Inflammatory macrophage (primary cell): ENCODE results near the gene UGT8.
"Not testable (repeated sequence)": the region's sequence is repeated elsewhere in the genome, so short reads cannot be mapped to it uniquely, and the experiment has no call there.

Experiments
- DNase-seq, 2 donors: peaks; one replicate each; pipeline ENCODE4 v3.0.0-alpha.2; 2020 to 2022
- total RNA-seq, 18 experiments: gene quantifications; one replicate each; lab custom pipeline; 2026; ENCODE audit warnings: mixed read lengths in 6 of 18, inconsistent platforms in 2 of 18; lab: John Stamatoyannopoulos, UW

UGT8 gene, protein sequence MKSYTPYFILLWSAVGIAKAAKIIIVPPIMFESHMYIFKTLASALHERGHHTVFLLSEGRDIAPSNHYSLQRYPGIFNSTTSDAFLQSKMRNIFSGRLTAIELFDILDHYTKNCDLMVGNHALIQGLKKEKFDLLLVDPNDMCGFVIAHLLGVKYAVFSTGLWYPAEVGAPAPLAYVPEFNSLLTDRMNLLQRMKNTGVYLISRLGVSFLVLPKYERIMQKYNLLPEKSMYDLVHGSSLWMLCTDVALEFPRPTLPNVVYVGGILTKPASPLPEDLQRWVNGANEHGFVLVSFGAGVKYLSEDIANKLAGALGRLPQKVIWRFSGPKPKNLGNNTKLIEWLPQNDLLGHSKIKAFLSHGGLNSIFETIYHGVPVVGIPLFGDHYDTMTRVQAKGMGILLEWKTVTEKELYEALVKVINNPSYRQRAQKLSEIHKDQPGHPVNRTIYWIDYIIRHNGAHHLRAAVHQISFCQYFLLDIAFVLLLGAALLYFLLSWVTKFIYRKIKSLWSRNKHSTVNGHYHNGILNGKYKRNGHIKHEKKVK
- total RNA-seq, result 0 to 0.24 (median 0.06) reads per million in 18 experiments

DNA sequence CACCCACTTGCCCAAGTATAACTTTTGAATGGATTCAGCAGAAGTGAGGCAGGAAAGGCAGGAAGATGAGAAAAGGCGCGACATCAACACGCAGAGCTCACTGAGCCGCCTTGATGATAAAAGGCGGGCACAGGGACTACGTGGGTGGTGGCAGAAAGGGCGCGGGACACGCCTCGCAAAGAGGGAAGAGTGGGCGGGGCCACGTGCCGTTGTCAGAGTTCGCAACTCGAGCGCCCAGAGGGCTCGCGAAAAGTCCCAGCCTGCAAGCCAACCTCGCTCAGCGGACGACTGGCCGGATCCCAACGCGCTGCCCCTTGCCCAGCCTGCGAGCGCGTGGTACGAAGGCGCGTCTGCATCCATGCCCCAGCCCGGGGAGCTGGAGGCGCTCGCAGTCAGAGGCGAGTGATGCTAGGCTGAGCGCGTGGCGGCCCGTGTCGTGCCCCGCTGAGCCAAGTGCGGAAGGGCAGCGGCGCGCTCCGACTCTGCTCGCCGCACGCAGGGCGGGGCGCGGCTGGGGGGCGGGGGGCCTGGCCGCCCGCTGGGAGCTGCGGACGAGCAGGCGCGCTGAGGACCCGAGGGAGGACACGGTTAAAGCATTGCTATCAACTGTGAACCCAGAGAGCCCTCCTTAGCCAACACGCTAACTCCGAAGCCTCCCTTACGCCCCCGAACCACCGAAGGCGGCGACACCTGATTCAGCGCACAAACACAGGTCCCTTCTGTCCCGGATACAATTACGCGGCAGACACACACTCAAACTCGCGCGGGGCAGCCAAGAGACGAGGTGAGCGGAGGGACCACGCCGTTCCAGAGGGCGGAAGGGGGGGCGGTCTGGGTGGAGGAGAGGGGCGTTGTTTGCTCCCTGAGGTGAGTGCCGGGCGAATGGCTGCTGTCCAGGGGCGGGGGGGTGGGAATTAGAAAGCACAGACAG is at the start of gene UGT8:
UGT8 (plus strand) TSS at position 617 of the 931 bp plus-strand sequence. CDS start 24,074 bp downstream, outside the sequence.
- no peak for DNase-seq

DNA sequence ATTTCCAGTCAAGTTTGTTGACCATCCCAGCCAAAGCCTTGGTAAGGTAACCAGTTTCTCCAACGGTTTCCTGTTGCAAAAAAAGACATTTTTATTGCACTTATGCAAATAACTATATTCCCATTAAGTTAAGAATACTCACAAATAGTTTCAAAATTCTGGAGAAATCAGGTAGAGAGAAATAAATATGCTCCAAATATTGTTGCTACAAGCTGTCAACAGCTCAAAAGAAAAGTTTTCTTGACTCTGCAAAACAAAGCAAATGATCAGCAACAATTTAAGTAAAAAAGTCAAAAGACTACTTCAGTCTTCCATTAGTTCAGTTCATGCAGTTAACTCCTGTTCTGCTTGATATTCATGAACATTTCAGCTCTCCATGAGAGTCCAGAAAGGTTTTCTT is 49.0 kb upstream of the UGT8 start:
- no peak for DNase-seq

DNA sequence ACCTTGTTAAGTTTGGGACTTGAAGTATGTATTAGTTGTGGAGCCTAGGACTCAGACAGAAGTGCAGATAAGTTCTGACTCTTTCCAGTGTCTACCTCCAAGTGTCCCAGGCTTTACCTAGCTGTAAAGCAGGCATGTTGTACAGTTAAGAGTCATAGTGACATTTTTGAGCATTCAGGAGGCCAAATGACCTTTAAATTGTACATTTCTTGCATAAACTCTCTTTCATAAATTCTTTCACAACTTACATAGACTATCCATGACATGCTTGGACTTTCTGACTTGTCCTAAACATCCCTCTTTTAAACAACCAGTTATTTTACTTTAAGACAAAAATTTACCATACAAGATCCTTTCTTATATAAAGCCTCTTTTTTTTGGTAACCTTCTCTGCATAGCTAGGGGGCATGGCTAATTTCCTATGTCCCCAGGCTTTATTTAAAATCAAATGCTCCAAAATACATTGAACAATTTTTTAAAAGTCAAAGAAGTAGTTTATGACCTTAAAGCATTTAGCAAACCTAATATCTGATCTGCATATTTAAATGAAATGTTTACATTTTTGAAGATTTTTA is 40.1 kb upstream of the UGT8 start:
- no peak for DNase-seq

DNA sequence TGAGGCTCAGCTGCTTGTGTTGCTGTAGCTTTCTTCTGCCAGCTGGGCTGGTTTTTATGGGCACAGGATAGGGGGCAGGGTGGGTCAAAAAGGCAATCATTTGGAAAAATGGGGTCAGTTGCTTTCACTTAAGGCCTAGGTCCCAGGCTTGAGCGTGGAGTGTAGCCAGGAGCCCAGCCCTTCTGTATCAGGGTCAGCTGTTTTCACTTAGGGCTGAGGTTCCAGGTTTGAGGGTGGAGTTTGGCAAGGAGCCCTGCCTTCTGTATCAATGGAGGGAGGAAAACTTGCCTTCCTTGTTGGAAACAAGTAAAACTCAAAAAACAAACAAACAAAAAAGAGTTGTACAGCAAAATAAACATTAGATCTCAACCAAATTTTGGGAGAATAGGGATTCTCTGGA is 37.0 kb upstream of the UGT8 start:
- no peak for DNase-seq

DNA sequence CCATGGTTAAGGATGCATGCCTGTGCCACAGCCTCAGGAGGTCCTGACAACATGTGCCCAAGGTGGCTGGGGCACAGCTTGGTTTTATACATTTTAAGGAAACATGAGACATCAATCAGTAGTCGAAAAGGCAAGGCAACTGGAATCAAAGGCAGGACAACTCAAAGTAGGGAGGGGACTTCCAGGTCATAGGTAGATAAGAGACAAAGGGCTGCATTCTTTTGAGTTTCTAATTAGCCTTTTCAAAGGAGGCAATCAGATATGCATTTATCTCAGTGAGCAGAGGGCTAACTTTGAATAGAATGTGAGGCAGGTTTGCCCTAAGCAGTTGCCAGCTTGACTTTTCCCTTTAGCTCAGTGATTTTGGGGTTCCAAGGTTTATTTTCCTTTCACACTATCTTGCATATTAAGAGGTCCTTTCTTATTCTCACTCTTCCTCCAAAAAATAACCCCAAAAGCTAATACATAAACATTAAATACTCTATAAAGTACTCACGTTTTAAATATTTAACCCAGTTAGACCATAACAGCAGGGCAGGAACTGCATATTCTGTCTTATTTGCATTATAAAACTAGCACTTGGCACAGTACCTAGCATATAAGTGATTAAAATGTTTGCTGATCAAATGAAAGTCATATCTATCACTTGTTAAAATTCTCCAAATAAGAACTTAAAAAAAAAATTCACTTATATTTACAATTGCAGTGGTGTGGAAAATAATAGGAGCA is 36.3 kb upstream of the UGT8 start:
- no peak for DNase-seq

DNA sequence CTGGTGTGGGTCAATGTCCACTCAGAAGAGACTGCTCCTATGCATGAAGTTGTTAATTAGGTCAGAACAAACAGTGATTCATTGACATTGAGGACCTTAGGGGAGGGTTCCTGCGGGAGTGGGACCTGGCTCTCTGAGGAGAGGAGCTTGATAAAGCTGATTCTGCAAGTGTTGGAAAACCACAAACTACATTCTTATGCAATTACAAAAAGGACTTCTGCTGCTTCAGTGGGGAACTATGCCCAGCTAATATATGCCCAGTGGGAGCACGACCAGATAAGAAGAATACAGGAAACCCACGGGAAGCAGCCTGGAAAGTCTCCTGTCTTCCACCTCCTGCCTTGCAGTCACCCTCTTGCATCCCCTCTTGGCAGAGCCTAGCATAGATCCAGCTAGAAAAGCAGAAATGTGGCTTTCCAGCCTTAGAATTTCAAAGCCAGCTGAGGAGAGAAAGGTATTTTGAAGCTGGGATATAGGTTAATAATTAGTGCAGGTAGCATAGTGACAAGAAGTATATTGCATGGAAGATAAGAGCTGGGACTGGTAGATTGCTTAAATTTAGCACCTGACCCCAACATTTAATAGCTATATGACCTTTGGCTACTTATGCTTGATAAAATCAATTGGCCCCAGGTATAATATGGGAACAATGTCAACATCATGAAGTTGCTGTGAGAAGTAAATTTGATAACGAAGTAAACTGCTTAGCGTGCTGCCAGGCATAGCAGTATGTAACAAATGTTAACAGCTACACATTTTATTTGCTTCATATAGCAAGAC is 34.9 kb upstream of the UGT8 start:
- DNase-seq, result no peak

DNA sequence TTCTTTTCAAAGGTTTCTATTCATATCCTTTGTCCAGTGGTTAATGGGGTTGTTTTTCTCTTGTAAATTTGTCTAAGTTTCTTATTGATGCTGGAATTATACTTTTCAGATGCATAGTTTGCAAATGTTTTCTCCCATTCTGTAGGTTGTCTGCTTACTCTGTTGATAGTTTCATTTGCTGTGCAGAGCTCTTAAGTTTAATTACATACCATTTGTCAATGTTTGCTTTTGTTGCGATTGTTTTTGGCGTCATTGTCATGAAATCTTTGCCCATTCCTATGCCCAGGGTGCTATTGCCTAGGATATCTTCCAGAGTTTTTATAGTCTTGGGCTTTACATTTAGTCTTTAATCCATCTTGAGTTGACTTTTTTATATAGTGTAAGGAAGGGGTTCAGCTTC is 21.2 kb upstream of the UGT8 start:
- no peak for DNase-seq

DNA sequence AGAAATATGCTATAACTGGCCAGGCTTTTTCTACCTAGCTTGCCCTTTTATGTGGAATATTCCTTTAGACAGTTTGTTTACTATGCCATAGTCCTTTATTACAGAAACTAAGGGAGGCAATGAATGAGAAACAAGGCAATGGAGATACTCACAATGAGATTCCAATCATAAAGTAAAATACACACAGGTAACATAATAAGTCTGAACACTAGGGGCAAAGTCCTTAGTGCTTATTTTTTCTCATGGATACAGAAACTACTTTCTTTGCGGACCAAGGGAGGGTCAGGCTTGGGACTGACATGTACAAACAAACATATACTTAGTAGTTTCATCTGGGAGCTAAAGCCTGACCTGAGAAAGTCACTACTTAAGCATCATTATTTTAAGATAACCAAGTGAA is 16.0 kb upstream of the UGT8 start:
- no peak for DNase-seq

DNA sequence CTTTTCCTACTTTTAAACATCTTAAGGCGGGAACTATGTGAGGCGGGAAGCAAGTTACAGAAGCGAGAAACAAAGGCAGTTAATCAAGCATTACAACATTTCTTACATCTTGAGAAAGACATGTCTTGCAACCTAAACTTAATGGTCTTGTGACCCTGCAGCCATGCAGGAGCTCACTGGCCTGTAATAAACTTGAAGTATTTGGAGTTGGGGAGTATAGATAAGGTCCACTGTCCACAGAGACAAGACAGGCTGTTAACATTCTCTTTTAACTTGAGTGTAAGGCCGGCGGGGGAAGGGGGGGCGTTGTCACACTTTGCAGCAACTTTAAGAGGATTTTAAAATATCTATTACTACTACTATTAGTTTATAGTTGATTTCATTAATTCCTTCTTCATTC is 10.3 kb upstream of the UGT8 start:
- DNase-seq, result no peak

DNA sequence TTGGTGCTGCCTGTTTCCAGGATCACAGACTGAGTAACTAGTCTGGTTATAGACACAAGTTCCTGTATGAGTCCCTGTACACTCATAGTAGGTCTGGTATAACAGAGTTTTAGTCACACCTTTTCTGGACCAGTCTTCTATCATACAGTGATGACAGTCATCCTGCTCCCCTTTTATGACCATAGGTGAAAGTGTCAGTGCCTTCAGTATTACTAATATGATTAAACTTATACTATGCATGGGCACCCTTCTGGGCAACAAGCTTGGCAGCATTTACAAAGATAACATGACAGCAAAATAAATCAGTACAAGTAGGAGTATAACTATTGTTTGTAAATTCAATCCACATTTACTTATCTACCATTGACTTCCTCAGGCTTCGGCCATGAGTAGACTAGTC is 8.2 kb upstream of the UGT8 start:
- DNase-seq, result not testable (repeated sequence)

DNA sequence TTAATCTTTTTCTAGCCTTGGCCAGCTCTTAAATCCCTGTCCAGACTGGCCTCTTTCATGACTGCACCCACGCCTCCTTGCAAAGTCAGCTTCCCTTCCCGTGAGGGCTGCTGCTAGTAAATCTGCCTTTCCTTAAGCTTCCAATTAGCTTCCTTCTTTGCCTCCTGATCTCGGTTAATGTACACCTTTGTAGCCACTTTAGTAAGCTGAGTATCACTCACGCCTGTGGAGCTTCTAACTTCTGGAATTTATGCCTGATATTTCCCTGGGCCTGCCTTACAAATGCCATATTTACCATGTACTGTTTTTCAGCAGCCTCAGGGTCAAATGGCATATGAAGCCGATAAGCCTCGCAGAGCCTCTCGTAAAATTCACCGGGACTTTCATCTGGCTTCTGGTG is 5.1 kb upstream of the UGT8 start:
- no peak for DNase-seq

DNA sequence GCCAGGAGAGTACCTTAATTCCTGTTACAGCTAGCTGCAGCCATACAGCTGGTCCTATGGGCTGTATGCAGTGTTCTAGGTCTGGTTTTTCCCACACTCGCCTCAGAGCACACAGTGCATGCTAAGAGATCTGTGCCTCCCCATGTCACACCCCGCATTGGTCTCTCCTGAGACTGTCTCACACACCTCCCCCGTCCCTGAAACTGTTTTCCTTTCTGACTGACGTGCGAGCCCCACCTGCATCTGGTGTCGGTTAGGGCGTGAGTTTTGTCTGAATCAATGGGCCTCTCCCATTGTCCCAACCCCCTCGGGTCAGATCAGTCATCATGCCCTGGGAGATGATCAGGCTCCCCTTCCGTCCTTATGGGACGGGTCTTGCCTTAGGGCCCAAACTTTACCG is 3.4 kb upstream of the UGT8 start:
- DNase-seq, result no peak

DNA sequence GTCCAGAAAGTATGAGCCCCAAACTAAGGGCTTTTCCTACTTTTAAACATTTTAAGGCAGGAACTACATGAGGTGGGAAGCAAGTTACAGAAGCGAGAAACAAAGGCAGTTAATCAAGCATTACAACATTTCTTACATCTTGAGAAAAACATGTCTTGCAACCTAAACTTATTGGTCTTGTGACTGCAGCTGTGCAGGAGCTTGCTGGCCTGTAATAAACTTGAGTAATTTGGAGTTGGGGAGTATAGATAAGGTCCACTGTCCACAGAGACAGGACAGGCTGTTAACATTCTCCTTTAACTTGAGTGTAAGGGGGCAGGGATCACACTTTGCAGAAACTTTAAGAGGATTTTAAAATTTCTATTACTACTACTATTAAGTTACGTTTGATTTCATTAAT is 2.7 kb upstream of the UGT8 start:
- DNase-seq, result no peak

DNA sequence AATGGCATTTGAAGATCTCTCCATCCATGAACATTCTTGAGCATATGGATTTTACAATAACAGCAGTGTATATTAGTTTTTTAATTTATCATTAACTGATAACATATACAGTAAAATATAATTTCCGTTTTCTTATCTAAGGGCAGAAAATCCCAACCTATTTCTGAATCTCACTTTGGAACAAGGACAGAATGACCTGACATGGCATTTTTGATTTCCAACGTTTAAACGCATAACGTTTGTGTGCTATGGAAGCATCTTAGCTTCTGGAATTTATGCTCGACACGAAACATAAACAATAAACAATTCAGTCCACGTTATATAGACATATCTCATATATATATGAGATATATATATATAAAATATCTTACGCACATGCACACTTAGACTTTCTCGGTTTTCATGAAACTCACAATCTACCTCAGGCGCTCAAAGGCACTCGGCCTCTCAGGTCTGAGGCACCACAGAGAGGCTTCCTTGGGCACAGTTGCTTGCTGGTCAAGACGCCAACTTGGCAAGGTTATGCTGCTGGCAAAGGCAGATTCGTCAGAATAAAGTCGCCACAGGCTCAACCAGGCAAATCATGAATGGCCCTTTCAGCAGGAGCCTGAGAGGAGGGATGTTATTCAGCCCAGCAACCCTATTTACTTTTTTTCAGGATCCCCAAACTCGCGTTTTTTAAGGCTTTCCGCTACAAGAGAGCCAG is 1.0 kb upstream of the UGT8 start:
- DNase-seq, result no peak

DNA sequence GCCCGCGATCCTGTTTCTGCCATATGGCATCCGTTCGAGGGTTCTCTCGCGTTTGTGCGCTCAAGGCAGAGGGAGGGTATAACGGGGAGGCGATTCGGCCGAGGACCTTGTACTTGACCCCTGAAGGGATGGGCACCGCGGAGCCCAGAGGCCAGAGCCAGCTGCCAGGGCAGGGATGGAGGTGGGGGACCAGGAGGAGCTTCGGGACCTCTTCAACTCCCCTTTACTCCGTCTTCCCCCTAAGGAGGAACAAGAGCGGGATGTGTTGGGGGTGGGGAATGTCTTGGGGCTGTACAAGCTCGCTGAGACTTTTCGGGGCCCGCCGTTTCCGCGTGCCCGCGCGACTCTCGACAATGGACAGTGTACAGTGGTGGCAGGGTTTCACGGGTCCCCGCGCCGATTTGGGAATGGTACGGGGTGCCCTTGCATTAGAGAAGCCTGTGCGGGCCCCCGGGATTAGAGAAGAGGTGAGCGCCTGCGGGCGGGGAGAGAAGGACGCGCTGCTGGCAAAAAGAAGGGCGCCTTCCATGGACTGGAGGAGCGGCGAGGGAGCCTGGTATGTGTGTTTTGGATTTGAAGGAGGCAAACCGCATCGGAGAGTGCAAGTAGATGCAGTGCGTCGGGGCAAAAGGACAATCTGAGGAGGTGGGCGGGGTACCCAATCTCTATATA is 760 bp downstream of the UGT8 start:
- no peak for DNase-seq

DNA sequence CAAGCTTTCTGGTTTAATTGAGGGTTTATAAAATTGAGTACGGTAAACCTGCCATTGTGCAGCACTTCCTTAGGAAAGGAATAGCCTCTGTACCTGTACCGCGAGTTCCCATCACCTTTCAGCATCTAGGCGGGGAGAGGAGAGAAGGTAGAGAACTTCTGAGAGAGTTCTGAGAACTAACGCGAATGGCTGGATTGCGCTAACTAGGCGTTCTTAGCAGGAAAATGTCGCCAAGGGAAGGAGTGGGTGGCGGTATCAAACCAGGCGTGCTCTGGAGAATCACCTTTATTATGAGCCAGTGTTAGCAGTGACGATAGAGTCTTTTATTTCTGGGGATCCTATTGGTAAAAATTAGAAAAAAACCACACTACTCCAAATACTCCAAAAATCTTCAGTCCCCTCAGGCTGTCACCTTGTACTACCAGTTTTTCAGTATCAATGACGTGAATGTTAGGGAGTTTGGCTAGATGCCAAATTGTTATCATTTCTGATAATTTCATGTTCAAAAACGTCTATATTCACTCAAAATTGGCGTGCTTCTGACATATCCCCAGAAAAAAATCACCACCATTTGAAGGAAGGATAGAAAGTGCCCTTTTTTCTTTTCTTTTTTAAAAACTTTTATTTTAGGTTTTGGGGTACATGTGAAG is 1.4 kb downstream of the UGT8 start:
- DNase-seq, result no peak

DNA sequence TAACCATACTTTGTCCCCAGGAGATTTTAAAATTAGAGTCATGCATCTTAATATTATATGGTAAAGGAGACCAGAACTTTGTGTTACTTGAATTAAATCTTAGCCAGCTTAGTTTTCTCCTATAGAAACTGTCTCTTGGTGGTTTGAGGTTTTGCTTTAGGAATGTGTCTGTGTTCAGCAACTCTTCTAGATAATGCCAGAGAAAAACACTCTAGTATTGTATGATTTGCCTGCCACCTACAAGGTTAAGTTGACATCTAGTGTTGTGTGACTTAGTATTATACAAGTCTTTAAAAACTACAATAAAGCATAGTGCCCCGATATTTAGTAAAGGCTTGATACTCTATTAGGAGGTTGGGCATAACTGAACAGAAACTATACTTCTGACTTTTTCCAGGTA is 2.1 kb downstream of the UGT8 start:
- DNase-seq, result no peak

DNA sequence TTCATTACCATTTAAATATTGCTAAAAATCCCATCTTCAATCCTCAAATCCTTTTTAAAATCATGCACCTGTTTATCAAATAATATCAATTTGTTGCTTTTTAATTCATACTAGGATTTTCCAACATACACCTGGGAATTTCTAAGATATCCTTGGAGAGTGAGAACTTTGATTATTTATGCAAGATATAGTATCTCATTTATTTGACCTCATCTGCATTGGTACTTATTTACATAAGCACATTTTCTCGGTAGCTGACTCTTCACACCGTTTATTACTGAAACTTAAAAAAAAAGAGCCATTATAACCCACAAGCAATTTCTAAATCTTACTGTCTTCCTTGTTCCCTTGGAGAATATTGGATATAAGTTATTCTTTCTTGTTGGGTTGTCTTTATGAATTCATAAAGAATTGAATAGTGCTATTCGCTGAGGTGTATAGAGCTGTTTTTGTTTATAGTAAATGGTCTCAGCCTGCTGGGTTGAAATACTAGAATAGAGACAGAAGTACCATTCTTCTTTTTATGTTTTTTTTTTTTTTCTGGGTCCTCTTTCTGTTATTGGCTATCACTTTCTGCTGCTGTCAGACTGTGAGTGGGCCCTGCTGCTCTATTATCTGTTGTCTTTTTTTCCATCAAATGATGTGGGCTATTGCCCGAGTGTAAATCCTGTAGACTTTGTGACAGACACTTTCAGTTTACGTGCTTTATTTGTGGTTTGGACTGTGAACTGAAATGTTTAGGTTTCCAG is 2.9 kb downstream of the UGT8 start:
- no peak for DNase-seq

DNA sequence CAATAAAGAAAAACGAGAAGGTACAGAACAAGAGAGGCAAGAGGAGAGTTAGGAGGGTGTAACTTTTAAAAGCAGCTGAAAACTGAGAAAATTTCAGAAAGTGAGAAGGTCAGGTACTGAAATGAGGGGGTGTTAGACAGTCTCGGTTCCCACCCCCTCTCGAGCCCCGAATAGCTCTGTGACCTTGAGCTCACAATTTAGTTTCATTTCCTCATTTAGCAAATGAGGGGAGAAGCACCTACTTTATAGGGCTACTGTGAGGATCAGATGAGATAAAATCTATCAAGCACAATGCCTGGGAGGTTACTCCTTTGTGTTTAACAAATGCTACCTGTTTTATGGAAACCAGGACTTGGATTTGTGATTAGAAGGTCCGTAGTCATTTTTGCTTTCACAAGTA is 4.9 kb downstream of the UGT8 start:
- no peak for DNase-seq
